GM10248 (cell line): ENCODE results near the gene PLEKHM3.

Experiments used
- CTCF ChIA-PET: fragments of 300-600 bp; sonication (Branson Sonifier 250); formaldehyde crosslinking; extraction: SDS; loops from one replicate; lab custom pipeline; 2021; ENCODE audit warnings: antibody characterized with exemption; lab: Yijun Ruan, JAX
- POLR2A ChIA-PET: fragments of 350-650 bp; sonication (Branson Sonifier 250); formaldehyde crosslinking; extraction: SDS; loops from one replicate; lab custom pipeline; 2020; ENCODE audit warnings: antibody characterized with exemption; lab: Yijun Ruan, JAX
- DNase-seq: peaks from one replicate; pipeline ENCODE4 v3.0.0; 2012; ENCODE audit errors: extremely low spot score
- CTCF ChIP-seq: IDR thresholded peaks from 2 replicates; pipeline ENCODE4 v1.5.1; 2012; ENCODE audit warnings: mild to moderate bottlenecking, low read depth; ENCODE audit errors: extremely low read depth, missing control alignments, control extremely low read depth

PLEKHM3 gene

GRCh38 chr2:207974216-207974605, 51.1 kb downstream of the PLEKHM3 start:
- ChIA-PET CTCF (interaction anchor here (0.9 to 9.6 kb wide), 13 partner anchors 10 to 347 kb away, joined by 3 to 72 read pairs (median 4); partner anchors contain the start of gene FZD5), POLR2A (no interaction called here)
- no peak for DNase-seq
- TF ChIP-seq CTCF: no peak

GRCh38 chr2:207970826-207971180, 54.5 kb downstream of the PLEKHM3 start:
- CTCF ChIA-PET: interaction anchor here (1.1 to 9.6 kb wide), 5 partner anchors 7 to 223 kb away, joined by 3 to 72 read pairs (median 5); no protein-coding TSS in a partner anchor
- no peak for DNase-seq
- POLR2A ChIA-PET: no interaction called here
- TF ChIP-seq CTCF: no peak

GRCh38 chr2:207970147-207970825, 55.0 kb downstream of the PLEKHM3 start:
- no peak for TF ChIP-seq CTCF
- ChIA-PET POLR2A (no interaction called here), CTCF (interaction anchor here (1.0 to 9.6 kb wide), 4 partner anchors 7 to 223 kb away, joined by 3 to 72 read pairs (median 22); no protein-coding TSS in a partner anchor)
- no peak for DNase-seq

- ChIA-PET POLR2A (no interaction called here), CTCF (interaction anchor here (0.6 to 9.6 kb wide), 5 partner anchors 9 to 222 kb away, joined by 3 to 72 read pairs (median 3); no protein-coding TSS in a partner anchor)
- DNase-seq: no peak
- no peak for TF ChIP-seq CTCF
These were observed 56.1 kb downstream of the PLEKHM3 start for GRCh38 chr2:207969249-207969648.

- POLR2A ChIA-PET: no interaction called here
These were observed 58.2 kb downstream of the PLEKHM3 start for GRCh38 chr2:207967121-207967520.

GRCh38 chr2:207960911-207961310, 64.4 kb downstream of the PLEKHM3 start:
- CTCF ChIA-PET: interaction anchor here (7.2 kb wide), 1 partner anchor 11 kb away, joined by 42 read pairs; no protein-coding TSS in a partner anchor
- TF ChIP-seq CTCF: no peak
- DNase-seq: no peak
- POLR2A ChIA-PET: no interaction called here

More at GRCh38 chr2:207967121-207967520, 58.2 kb downstream of the PLEKHM3 start:
- no peak for TF ChIP-seq CTCF
- CTCF ChIA-PET: interaction anchor here (1.7 to 3.3 kb wide), 4 partner anchors 10 to 1167 kb away, joined by 4 to 12 read pairs (median 6); no protein-coding TSS in a partner anchor
- no peak for DNase-seq
